B cell (primary cell): ENCODE data around the gene GLB1L.

Experiments used
- EZH2 ChIP-seq: IDR thresholded peaks from 2 replicates; pipeline ENCODE4 v1.6.1; 2012; ENCODE audit warnings: borderline replicate concordance, low read depth, mild to moderate bottlenecking, moderate library complexity, low read length; ENCODE audit not compliant: insufficient read depth, poor library complexity, severe bottlenecking
- TF ChIP-seq, protein P1 (sequence below): fragments of 200-600 bp; IDR thresholded peaks from one replicate; pipeline ENCODE4 v1.8.0; 2022; ENCODE audit warnings: antibody characterized with exemption, mild to moderate bottlenecking

GRCh38 chr2:219243291-219243761 is 1.9 kb downstream of the GLB1L start:
- TF ChIP-seq, protein P1, sequence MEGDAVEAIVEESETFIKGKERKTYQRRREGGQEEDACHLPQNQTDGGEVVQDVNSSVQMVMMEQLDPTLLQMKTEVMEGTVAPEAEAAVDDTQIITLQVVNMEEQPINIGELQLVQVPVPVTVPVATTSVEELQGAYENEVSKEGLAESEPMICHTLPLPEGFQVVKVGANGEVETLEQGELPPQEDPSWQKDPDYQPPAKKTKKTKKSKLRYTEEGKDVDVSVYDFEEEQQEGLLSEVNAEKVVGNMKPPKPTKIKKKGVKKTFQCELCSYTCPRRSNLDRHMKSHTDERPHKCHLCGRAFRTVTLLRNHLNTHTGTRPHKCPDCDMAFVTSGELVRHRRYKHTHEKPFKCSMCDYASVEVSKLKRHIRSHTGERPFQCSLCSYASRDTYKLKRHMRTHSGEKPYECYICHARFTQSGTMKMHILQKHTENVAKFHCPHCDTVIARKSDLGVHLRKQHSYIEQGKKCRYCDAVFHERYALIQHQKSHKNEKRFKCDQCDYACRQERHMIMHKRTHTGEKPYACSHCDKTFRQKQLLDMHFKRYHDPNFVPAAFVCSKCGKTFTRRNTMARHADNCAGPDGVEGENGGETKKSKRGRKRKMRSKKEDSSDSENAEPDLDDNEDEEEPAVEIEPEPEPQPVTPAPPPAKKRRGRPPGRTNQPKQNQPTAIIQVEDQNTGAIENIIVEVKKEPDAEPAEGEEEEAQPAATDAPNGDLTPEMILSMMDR, result no peak
- no peak for TF ChIP-seq EZH2
